ENCODE measurements around the gene PLCB3. TPM values are rescaled to one million over a fixed set of nuclear protein-coding genes. Genes with fewer than 3 reads are reported as not detected.

Gene PLCB3
- total and polyA plus RNA-seq, 2 of the 13 experiments (the other 11 are each of a cell fraction or from before 2014, with no cell fraction given), result 7.5 to 13.8 TPM

DNA sequence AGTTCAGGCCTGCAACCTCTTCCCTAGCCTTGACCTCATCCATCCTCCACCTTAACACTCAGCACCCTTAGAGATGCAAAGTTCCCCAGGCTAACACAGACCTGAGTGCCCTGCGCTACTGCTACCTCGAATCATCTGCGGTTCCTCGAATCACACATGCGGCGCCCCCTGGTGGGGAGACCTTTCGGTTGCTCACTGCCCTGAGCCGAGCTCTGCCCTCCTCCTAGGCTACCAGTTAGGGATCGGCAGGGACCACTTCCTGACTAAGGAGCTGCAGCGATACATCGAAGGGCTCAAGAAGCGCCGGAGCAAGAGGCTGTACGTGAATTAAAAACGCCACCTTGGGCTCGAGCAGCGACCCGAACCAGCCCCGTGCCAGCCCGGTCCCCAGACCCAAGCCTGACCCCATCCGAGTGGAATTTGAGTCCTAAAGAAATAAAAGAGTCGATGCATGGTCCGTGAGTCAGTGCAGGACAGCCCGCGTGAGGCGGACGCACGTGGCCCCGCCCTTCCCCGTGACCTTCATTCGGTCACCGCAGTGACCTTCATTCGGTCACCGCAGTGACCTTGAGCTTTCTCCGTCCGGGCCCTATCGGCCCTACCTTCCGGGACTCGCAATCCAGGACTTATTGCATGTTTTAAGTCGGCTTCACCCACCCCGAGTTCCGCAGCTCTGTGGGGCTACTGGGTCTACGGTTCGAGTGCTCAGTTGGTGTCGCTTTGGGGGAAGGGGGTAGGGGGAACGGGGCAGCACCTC is 53.2 kb downstream of the PLCB3 start (continued):
- peak; percentile 94 for TF ChIP-seq BCL6 (CRISPR knock-in tag; IDR thresholded peaks at IDR 0.05)
- TF ChIP-seq JDP2 (CRISPR knock-in tag; IDR thresholded peaks at IDR 0.05; ENCODE audit: borderline replicate concordance), result no peak
- TF ChIP-seq ESRRA (CRISPR knock-in tag; IDR thresholded peaks at IDR 0.05; ENCODE audit: low read depth), result peak; percentile 100
- TF ChIP-seq POLR2G (IDR thresholded peaks at IDR 0.05; ENCODE audit: low read depth, low read length), result peak; percentile 74
- TF ChIP-seq ZNF891 (CRISPR knock-in tag; IDR thresholded peaks at IDR 0.05), result no peak
- TF ChIP-seq ZNF264 (CRISPR knock-in tag; IDR thresholded peaks at IDR 0.05), result peak; percentile 74
- TF ChIP-seq NFE2L1 (CRISPR knock-in tag; IDR thresholded peaks at IDR 0.05; ENCODE audit: borderline replicate concordance), result peak; percentile 56; the same call in 1 of the 2 replicates
- no peak for TF ChIP-seq SNAI1 (CRISPR knock-in tag; IDR thresholded peaks at IDR 0.05; ENCODE audit: borderline replicate concordance)
- TF ChIP-seq ZNF75D (CRISPR knock-in tag; IDR thresholded peaks at IDR 0.05; ENCODE audit: borderline replicate concordance), result no peak
- TF ChIP-seq KAT8 (CRISPR knock-in tag; IDR thresholded peaks at IDR 0.05), result peak; percentile 66; the same call in 1 of the 2 replicates
- TF ChIP-seq ZNF879 (CRISPR knock-in tag; IDR thresholded peaks at IDR 0.05), result no peak
- TF ChIP-seq ZC3H13 (CRISPR knock-in tag; IDR thresholded peaks at IDR 0.05), result peak; percentile 59; the same call in 1 of the 2 replicates
- no peak for TF ChIP-seq SNRNP70 (IDR thresholded peaks at IDR 0.05; ENCODE audit: low read depth, low read length)
- peak; percentile 47; the same call in 1 of the 2 replicates for TF ChIP-seq ZMYM2 (CRISPR knock-in tag; IDR thresholded peaks at IDR 0.05)
- no peak for TF ChIP-seq HOXA5 (CRISPR knock-in tag; IDR thresholded peaks at IDR 0.05)
- no peak; the same call in 1 of the 2 replicates for TF ChIP-seq ZNF546 (CRISPR knock-in tag; conservative IDR thresholded peaks at IDR 0.05)
- no peak for TF ChIP-seq TOPORS (CRISPR knock-in tag; IDR thresholded peaks at IDR 0.05)
- TF ChIP-seq KDM3A (CRISPR knock-in tag; IDR thresholded peaks at IDR 0.05; ENCODE audit: low read depth), result no peak
- no peak for TF ChIP-seq FLYWCH1 (CRISPR knock-in tag; IDR thresholded peaks at IDR 0.05)
- no peak for TF ChIP-seq ZNF615 (CRISPR knock-in tag; IDR thresholded peaks at IDR 0.05; ENCODE audit: borderline replicate concordance)
- 0 out of 2 replicates have a peak, but pooled peaks have one; percentile 43 for TF ChIP-seq GATAD1 (CRISPR knock-in tag; IDR thresholded peaks at IDR 0.05)
- peak in 1 of 2 experiments; percentile 62; a peak in 2 of 4 replicates for TF ChIP-seq POLR2A (IDR thresholded peaks at IDR 0.05; ENCODE audit: insufficient read depth in 1 of 2, low read depth in 2 of 2, low read length in 2 of 2)
- no peak for TF ChIP-seq PHB2 (IDR thresholded peaks at IDR 0.05; ENCODE audit: partially characterized antibody)
- peak; percentile 42; the same call in 1 of the 2 replicates for TF ChIP-seq ZNF556 (CRISPR knock-in tag; IDR thresholded peaks at IDR 0.05; ENCODE audit: borderline replicate concordance)
- TF ChIP-seq ZNF563 (CRISPR knock-in tag; IDR thresholded peaks at IDR 0.05), result no peak; the same call in 1 of the 2 replicates
- no peak for TF ChIP-seq ZNF260 (CRISPR knock-in tag; IDR thresholded peaks at IDR 0.05; ENCODE audit: borderline replicate concordance, low read depth)
- TF ChIP-seq ZNF367 (CRISPR knock-in tag; IDR thresholded peaks at IDR 0.05; ENCODE audit: borderline replicate concordance), result no peak
- TF ChIP-seq SMARCC2 (IDR thresholded peaks at IDR 0.05), result no peak
- TF ChIP-seq ZBTB21 (CRISPR knock-in tag; IDR thresholded peaks at IDR 0.05), result no peak
- TF ChIP-seq ZNF136 (CRISPR knock-in tag; IDR thresholded peaks at IDR 0.05; ENCODE audit: low read depth), result no peak
- TF ChIP-seq ZFP1 (CRISPR knock-in tag; IDR thresholded peaks at IDR 0.05), result no peak
- TF ChIP-seq, protein P1, sequence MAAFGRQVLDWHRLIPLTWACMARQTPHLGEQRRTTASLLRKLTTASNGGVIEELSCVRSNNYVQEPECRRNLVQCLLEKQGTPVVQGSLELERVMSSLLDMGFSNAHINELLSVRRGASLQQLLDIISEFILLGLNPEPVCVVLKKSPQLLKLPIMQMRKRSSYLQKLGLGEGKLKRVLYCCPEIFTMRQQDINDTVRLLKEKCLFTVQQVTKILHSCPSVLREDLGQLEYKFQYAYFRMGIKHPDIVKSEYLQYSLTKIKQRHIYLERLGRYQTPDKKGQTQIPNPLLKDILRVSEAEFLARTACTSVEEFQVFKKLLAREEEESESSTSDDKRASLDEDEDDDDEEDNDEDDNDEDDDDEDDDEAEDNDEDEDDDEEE (CRISPR knock-in tag; IDR thresholded peaks at IDR 0.05), result no peak
